Choroid plexus epithelial cell (primary cell): ENCODE data around the gene SCART1.
"Not testable (repeated sequence)": the region's sequence is repeated elsewhere in the genome, so short reads cannot be mapped to it uniquely, and the experiment has no call there.

Experiments used
- DNase-seq: peaks from one replicate; pipeline ENCODE4 v3.0.0-alpha.2; 2010; ENCODE audit warnings: low read depth
- H3K4me3 ChIP-seq: 2 replicates; pipeline ENCODE4 v1.5.1; 2011; ENCODE audit warnings: low read depth, mild to moderate bottlenecking, control low read depth, low read length, moderate library complexity
- TF ChIP-seq, protein P1 (sequence below): conservative IDR thresholded peaks from 2 replicates; pipeline ENCODE4 v1.5.1; 2011; ENCODE audit warnings: low read depth, mild to moderate bottlenecking, control low read depth, inconsistent platforms, low read length, moderate library complexity

The SCART1 gene

DNA sequence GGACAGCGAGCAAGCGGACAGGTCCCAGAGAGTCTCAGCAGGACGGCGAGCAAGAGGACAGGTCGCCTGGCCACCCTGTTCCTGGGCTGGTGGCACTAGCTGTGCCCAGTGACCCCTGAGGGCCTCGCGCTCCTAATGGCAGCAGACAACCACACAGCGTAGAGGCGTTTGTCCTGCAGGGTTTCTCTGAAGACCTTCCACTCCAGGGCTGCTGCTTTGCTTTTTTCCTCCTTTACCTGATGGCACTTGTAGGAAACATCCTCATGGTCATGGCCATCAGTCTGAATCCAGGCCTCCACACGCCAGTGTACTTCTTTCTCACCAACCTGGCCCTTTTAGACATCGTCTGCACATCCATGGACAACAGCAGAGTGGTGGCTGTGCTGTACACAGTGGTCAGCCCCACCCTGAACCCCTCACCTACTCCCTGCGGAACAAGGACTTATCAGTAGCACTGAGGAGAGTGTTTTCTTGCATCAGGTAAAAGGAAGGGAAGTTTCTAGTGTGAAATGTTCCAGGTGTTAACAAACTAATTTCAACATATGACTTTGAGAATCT lies 27.4 kb downstream of the SCART1 start:
- H3K4me3 ChIP-seq, result no peak overlapping the region
- TF ChIP-seq, protein P1, sequence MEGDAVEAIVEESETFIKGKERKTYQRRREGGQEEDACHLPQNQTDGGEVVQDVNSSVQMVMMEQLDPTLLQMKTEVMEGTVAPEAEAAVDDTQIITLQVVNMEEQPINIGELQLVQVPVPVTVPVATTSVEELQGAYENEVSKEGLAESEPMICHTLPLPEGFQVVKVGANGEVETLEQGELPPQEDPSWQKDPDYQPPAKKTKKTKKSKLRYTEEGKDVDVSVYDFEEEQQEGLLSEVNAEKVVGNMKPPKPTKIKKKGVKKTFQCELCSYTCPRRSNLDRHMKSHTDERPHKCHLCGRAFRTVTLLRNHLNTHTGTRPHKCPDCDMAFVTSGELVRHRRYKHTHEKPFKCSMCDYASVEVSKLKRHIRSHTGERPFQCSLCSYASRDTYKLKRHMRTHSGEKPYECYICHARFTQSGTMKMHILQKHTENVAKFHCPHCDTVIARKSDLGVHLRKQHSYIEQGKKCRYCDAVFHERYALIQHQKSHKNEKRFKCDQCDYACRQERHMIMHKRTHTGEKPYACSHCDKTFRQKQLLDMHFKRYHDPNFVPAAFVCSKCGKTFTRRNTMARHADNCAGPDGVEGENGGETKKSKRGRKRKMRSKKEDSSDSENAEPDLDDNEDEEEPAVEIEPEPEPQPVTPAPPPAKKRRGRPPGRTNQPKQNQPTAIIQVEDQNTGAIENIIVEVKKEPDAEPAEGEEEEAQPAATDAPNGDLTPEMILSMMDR, result no peak
- no peak for DNase-seq

DNA sequence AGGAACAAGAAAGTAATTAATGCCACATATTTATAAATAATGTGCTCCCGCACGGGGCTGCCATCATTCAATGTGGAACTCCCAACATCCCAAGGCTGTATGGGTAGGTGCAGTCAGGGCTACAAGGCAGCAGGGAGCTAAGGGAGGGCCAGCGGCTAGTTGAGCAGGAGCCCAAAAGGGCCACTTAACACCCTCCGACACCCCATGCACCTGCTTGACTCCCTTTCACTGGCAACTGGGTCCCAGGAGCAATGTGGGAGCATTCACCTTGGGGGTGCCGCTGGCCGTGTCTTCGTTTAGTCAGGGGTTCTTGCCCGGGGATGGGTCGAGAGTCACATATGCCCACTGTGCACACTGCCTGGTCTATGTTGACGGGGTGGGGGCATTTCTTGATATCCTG lies 27.9 kb downstream of the SCART1 start:
- TF ChIP-seq, protein P1, result no peak
- no peak overlapping the region for H3K4me3 ChIP-seq
- no peak for DNase-seq

DNA sequence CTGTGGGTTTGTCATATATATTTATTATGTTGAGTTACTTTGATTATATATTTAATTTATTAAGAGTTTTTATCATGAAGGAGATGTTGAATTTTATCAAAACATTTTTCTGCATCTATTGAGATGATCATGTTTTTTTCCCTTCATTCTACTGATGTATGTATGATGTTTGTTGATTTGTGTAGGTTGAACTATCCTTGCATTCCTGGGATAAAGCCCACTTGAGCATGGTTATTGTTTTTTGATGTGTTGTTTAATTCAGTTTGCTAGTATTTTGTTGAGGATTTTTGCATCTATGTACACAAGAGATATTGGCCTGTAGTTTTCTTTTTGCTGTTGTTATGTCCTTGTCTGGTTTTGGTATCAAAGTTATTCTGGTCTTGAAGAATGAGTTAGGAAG lies 31.1 kb downstream of the SCART1 start:
- TF ChIP-seq, protein P1, result no peak
- no peak overlapping the region for H3K4me3 ChIP-seq
- DNase-seq, result peak; percentile 2

DNA sequence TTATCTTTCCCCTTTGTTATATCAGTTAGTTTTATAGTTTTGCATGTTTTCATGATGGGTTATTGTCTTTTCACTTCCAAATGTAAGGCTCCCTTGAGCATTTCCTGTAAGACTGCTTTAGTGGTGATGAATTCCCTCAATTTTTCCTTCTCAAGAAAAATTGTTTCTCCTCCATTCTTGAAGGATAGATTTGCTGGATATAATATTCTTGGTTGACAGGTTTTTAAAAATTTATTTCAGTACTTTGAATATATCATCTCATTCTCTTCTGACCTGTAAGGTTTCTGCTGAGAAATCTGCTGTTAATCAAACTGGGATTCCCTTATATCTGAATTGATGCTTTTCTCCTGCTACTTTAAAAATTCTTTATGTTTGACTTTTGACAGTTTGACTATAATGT lies 33.3 kb downstream of the SCART1 start:
- H3K4me3 ChIP-seq, result no peak overlapping the region
- DNase-seq, result no peak
- TF ChIP-seq, protein P1, result no peak

DNA sequence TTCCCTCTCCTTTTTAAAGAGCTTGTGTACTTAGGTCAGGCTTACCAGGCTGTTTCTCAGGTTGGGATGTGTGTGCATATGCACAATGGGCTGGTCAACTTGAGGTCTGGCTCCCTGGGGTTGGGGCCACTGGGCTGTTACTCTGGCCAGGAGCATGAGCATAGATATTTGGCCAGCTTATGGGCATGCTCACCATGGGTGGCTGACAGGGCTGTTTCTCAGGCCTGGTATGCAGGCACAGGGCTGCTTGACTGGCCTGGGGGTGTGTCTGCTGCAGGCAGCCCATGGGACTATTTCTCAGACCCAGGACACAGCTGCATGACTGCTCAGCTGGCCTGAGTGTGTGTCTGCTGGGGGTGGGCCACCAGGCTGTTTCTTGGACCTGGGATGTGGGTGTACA lies 34.6 kb downstream of the SCART1 start:
- TF ChIP-seq, protein P1, result no peak
- H3K4me3 ChIP-seq, result no peak overlapping the region
- no peak for DNase-seq

DNA sequence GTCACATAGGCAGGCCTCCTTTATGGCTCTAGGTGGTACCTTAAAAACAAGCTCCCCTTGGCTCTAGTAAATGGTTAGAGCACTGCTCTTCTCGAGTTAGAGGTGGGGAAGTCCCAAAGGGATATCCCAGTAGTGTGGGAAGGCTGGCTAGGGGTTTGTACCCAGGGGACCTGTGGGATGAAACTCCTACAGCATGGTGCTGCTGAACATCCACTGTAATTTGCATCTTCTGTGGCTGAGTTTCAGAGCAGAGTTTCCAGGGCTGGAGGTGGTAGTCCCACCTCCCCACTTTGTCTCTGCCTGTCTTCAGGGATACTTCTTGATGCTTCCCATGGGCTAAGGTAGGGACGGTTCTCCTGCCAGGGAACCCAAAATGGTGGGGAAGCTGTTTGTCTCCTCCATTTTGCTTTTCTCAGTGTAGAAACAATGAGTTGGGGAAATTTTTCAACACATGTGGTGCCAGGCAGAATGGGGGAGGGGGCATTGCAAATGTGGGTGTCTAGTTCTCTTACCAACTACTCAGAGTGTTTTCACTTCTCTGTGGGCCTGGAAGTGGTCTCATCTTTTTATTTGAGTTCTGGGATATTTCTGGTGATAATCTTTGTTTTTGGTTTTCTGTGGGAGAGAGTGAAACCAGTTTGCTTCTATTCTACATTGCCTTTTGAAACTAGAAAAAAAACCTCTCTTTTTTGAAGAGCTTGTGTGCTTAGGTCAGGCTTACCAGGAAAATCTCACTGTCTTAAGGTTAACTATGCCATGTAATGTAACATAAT lies 36.3 kb downstream of the SCART1 start:
- DNase-seq, result no peak
- TF ChIP-seq, protein P1, result no peak
- H3K4me3 ChIP-seq, result no peak overlapping the region

DNA sequence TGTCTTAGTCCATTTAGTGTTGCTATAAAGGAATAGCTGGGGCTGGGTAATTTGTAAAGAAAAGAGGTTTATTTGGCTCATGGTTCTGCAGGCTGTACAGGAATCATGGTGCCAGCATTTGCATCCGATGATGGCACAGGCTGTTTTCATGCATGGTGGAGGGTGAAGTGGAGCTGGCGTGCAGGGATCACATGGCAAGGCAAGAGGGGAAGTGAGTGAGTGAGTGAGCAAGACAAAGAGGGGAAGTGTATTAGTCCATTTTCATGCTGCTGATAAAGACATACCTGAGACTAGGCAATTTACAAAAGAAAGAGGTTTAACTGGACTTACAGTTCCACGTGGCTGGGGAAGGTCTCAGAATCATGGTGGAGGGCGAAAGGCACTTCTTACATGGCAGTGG lies 39.8 kb downstream of the SCART1 start:
- not testable (repeated sequence) for H3K4me3 ChIP-seq, DNase-seq
